Common myeloid progenitor, CD34-positive (primary cell): ENCODE results near the gene IL1R1.

ENCODE experiments used
- CTCF ChIA-PET: fragments of 350-600 bp; sonication (Branson Sonifier 250); formaldehyde crosslinking; loops from one replicate; lab custom pipeline; 2021; ENCODE audit warnings: antibody characterized with exemption; lab: Charles Lee
- POLR2A ChIA-PET: fragments of 350-600 bp; sonication (Branson Sonifier 250); formaldehyde crosslinking; loops from one replicate; lab custom pipeline; 2021; ENCODE audit warnings: antibody characterized with exemption; lab: Charles Lee
- DNase-seq, 3 donors: peaks; one replicate each; pipeline versions ENCODE4 v3.0.0 to v3.0.0-alpha.2; 2013
- H3K27ac ChIP-seq, 2 experiments: 1 replicate in 1 of 2; 2 replicates in 1 of 2; pipeline ENCODE4 v1.7.0; 2013; ENCODE audit warnings: inconsistent platforms in 2 of 2, low read length in 2 of 2, mild to moderate bottlenecking in 2 of 2, low read depth in 1 of 2, moderate library complexity in 1 of 2; ENCODE audit not compliant: severe bottlenecking in 2 of 2, insufficient read depth in 1 of 2, poor library complexity in 1 of 2
- H3K27me3 ChIP-seq, 5 experiments: replicated peaks in 2 of 5; 1 replicate in 3 of 5; 2 replicates in 2 of 5; pipeline versions ENCODE4 v1.6.1 to v1.7.0; 2013; ENCODE audit warnings: low read length in 4 of 5, mild to moderate bottlenecking in 2 of 5, moderate library complexity in 2 of 5, inconsistent platforms in 1 of 5; ENCODE audit not compliant: insufficient read depth in 5 of 5, control insufficient read depth in 4 of 5
- H3K36me3 ChIP-seq, 4 experiments: 1 replicate in 2 of 4; 2 replicates in 2 of 4; pipeline versions ENCODE4 v1.6.1 to v1.7.0; 2013; ENCODE audit warnings: low read length in 3 of 4, control low read depth in 1 of 4, mild to moderate bottlenecking in 1 of 4; ENCODE audit not compliant: control insufficient read depth in 4 of 4, insufficient read depth in 4 of 4
- H3K4me1 ChIP-seq, 4 experiments: 1 replicate in 3 of 4; 2 replicates in 1 of 4; pipeline versions ENCODE4 v1.6.1 to v1.7.1; 2013; ENCODE audit warnings: low read length in 3 of 4, mild to moderate bottlenecking in 3 of 4, control low read depth in 1 of 4, inconsistent platforms in 1 of 4, moderate library complexity in 1 of 4; ENCODE audit not compliant: control insufficient read depth in 4 of 4, insufficient read depth in 4 of 4; ENCODE audit errors: control extremely low read depth in 1 of 4
- H3K4me3 ChIP-seq, 7 experiments: 1 replicate in 4 of 7; 2 replicates in 3 of 7; pipeline versions ENCODE4 v1.5.1 to v1.7.0; 2013; ENCODE audit warnings: mild to moderate bottlenecking in 7 of 7, low read length in 6 of 7, moderate library complexity in 6 of 7, inconsistent platforms in 2 of 7, low read depth in 2 of 7, control low read depth in 1 of 7; ENCODE audit not compliant: insufficient read depth in 4 of 7, control insufficient read depth in 1 of 7; ENCODE audit errors: extremely low read depth in 1 of 7
- H3K9me3 ChIP-seq, 5 experiments: 1 replicate in 4 of 5; 2 replicates in 1 of 5; pipeline versions ENCODE4 v1.6.1 to v1.7.1; 2013; ENCODE audit warnings: low read length in 4 of 5, mild to moderate bottlenecking in 2 of 5, inconsistent platforms in 1 of 5, low read depth in 1 of 5, moderate library complexity in 1 of 5; ENCODE audit not compliant: control insufficient read depth in 4 of 5, insufficient read depth in 2 of 5; ENCODE audit errors: control extremely low read depth in 1 of 5
- WGBS: methylation state at CpG from one replicate; pipeline ENCODE4 v1.1.5; 2013; ENCODE audit not compliant: insufficient coverage; 5-methylcytosine and 5-hydroxymethylcytosine counted together

IL1R1 gene

GRCh38 chr2:102229141-102229769 lies 86.7 kb downstream of the IL1R1 start:
- no peak overlapping the region for H3K27ac ChIP-seq
- H3K27me3 ChIP-seq: no peaks in the 10 kb centered on the region
- H3K4me3 ChIP-seq: no peak overlapping the region
- peaks cover 3 to 43% (median 25%) of the 10 kb centered on the region in 4 experiments for H3K4me1 ChIP-seq
- H3K36me3 ChIP-seq: no peaks in the 10 kb centered on the region
- no peak for DNase-seq
- POLR2A ChIA-PET: no interaction called here
- no peaks in the 10 kb centered on the region for H3K9me3 ChIP-seq
- 97% methylated on average over 6 of the region's 6 CpGs for WGBS
- CTCF ChIA-PET: interaction anchor here (2.7 kb wide), 1 partner anchor 44 kb away, joined by 7 read pairs; no protein-coding TSS in a partner anchor
